Caco-2 (cell line): Measurements from ENCODE around the gene LIN37. TPM values are rescaled to one million over a fixed set of nuclear protein-coding genes. Genes with fewer than 3 reads are reported as not detected.

Source experiments
- BruUV-seq: library from RNA; stranded (reverse); fragments of 400-500 nt; replicated peaks from 2 replicates; lab custom pipeline; 2021; lab: Mats Ljungman, UMichigan
- CTCF ChIA-PET: fragments of 300-600 bp; sonication (Branson Sonifier 250); formaldehyde crosslinking; loops from one replicate; lab custom pipeline; 2022; ENCODE audit warnings: antibody characterized with exemption; lab: Charles Lee
- POLR2A ChIA-PET: fragments of 300-600 bp; sonication (Branson Sonifier 250); formaldehyde crosslinking; loops from one replicate; lab custom pipeline; 2022; ENCODE audit warnings: antibody characterized with exemption; lab: Charles Lee
- DNase-seq, 2 experiments: peaks; one replicate each; pipeline versions ENCODE4 v3.0.0 to v3.0.0-alpha.2; 2020 to 2022
- H3K27me3 ChIP-seq: replicated peaks from 2 replicates; pipeline ENCODE4 v1.6.0; 2011; ENCODE audit warnings: low read length; ENCODE audit not compliant: control insufficient read depth, insufficient read depth
- H3K36me3 ChIP-seq: 2 replicates; pipeline ENCODE4 v1.5.1; 2011; ENCODE audit warnings: low read length; ENCODE audit not compliant: control insufficient read depth, insufficient read depth
- H3K4me1 ChIP-seq: fragments of 250-450 bp; sonication (Bioruptor Pico); 2 replicates; pipeline ENCODE4 v1.5.1; 2020; ENCODE audit warnings: mild to moderate bottlenecking
- H3K4me3 ChIP-seq: 2 replicates; pipeline ENCODE4 v1.5.1; 2011; ENCODE audit warnings: low read depth, mild to moderate bottlenecking, control low read depth, low read length
- H3K9me3 ChIP-seq: fragments of 250-450 bp; sonication (Bioruptor Pico); 2 replicates; pipeline ENCODE4 v1.5.1; 2020; ENCODE audit warnings: mild to moderate bottlenecking, moderate library complexity
- H3K27ac Mint-ChIP-seq: one replicate; pipeline ENCODE4 v1.8.0; 2022; ENCODE audit warnings: mixed read lengths; ENCODE audit not compliant: unreplicated experiment
- H3K27me3 Mint-ChIP-seq: one replicate; pipeline ENCODE4 v1.8.0; 2022; ENCODE audit warnings: mixed read lengths; ENCODE audit not compliant: insufficient read depth, unreplicated experiment
- H3K36me3 Mint-ChIP-seq: one replicate; pipeline ENCODE4 v1.8.0; 2022; ENCODE audit warnings: mild to moderate bottlenecking, mixed read lengths; ENCODE audit not compliant: insufficient read depth, unreplicated experiment
- H3K4me1 Mint-ChIP-seq: one replicate; pipeline ENCODE4 v1.8.0; 2022; ENCODE audit warnings: low read depth, mixed read lengths; ENCODE audit not compliant: unreplicated experiment
- H3K4me3 Mint-ChIP-seq: one replicate; pipeline ENCODE4 v1.8.0; 2022; ENCODE audit warnings: mild to moderate bottlenecking, moderate library complexity, mixed read lengths; ENCODE audit not compliant: unreplicated experiment
- H3K9me3 Mint-ChIP-seq: one replicate; pipeline ENCODE4 v1.8.0; 2022; ENCODE audit warnings: mixed read lengths; ENCODE audit not compliant: unreplicated experiment
- CTCF ChIP-seq, 2 experiments: fragments of 200-600 bp in 1 of 2; IDR thresholded peaks; 1 replicate in 1 of 2; 2 replicates in 1 of 2; pipeline versions ENCODE4 v1.5.1 to v1.8.0; 2011 to 2022; ENCODE audit warnings: antibody characterized with exemption in 1 of 2, control low read depth in 1 of 2, inconsistent platforms in 1 of 2, low read depth in 1 of 2, low read length in 1 of 2, mild to moderate bottlenecking in 1 of 2, moderate library complexity in 1 of 2; ENCODE audit not compliant: insufficient read depth in 1 of 2, severe bottlenecking in 1 of 2, unreplicated experiment in 1 of 2
- intact Hi-C: fragments of 100-400 bp; cut with micrococcal nuclease; formaldehyde crosslinking; loops from one replicate; pipeline ENCODE4 v1.10.0; 2022; ENCODE audit not compliant: unreplicated experiment
- total RNA-seq: library from RNA; stranded (reverse); gene quantifications from 2 replicates; pipeline ENCODE4 v1.2.3, GENCODE V29; 2022

The LIN37 gene
- total RNA-seq, 1 experiment from 2014 or later, result 10.2 TPM

GRCh38 chr19:35750167-35750566 lies 1.8 kb downstream of the LIN37 start:
- Histone ChIP-seq H3K9me3 (no peaks in the 10 kb centered on the region), H3K4me1 (peaks cover 3% of the 10 kb centered on the region; the same call in 1 of the 2 replicates), H3K36me3 (no peaks in the 10 kb centered on the region), H3K4me3 (no peak overlapping the region), H3K27me3 (no peaks in the 10 kb centered on the region)
- Mint-ChIP-seq H3K9me3 (no peaks in the 10 kb centered on the region), H3K27ac (no peak overlapping the region), H3K27me3 (no peaks in the 10 kb centered on the region), H3K4me1 (peaks cover 18% of the 10 kb centered on the region), H3K36me3 (peaks cover 32% of the 10 kb centered on the region), H3K4me3 (peak overlapping the region; percentile 89)
- DNase-seq, result no peak
- POLR2A ChIA-PET, result no interaction called here
- CTCF ChIA-PET, result interaction anchor here (0.7 kb wide), 1 partner anchor 70 kb away, joined by 6 read pairs; no protein-coding TSS in a partner anchor
- no TSS peak for BruUV-seq
- intact Hi-C loops, result no loop called here
- TF ChIP-seq CTCF (IDR thresholded peaks at IDR 0.05; ENCODE audit: insufficient read depth in 1 of 2, low read depth in 1 of 2, low read length in 1 of 2, severe bottlenecking in 1 of 2, unreplicated experiment in 1 of 2), result no peak

- H3K9me3 Mint-ChIP-seq, result no peaks in the 10 kb centered on the region
- DNase-seq, result no peak
- Histone ChIP-seq H3K27me3 (no peaks in the 10 kb centered on the region), H3K4me3 (no peak overlapping the region), H3K9me3 (no peaks in the 10 kb centered on the region), H3K4me1 (peaks cover 6% of the 10 kb centered on the region), H3K36me3 (no peaks in the 10 kb centered on the region)
- H3K36me3 Mint-ChIP-seq, result peaks cover 34% of the 10 kb centered on the region
- intact Hi-C loops, result no loop called here
- ChIA-PET POLR2A (interaction anchor here (0.5 kb wide), 1 partner anchor 68 kb away, joined by 3 read pairs; no protein-coding TSS in a partner anchor), CTCF (no interaction called here)
- H3K4me3 Mint-ChIP-seq, result no peak overlapping the region
- peaks cover 24% of the 10 kb centered on the region for H3K4me1 Mint-ChIP-seq
- no TSS peak for BruUV-seq
- H3K27me3 Mint-ChIP-seq, result no peaks in the 10 kb centered on the region
- H3K27ac Mint-ChIP-seq, result no peak overlapping the region
- TF ChIP-seq CTCF (IDR thresholded peaks at IDR 0.05; ENCODE audit: insufficient read depth in 1 of 2, low read depth in 1 of 2, low read length in 1 of 2, severe bottlenecking in 1 of 2, unreplicated experiment in 1 of 2), result no peak
Observed at GRCh38 chr19:35751839-35752745, 3.7 kb downstream of the LIN37 start.

- Histone ChIP-seq H3K4me1 (peaks cover 7% of the 10 kb centered on the region), H3K36me3 (no peaks in the 10 kb centered on the region), H3K9me3 (no peaks in the 10 kb centered on the region), H3K27me3 (no peaks in the 10 kb centered on the region), H3K4me3 (no peak overlapping the region)
- H3K27me3 Mint-ChIP-seq, result no peaks in the 10 kb centered on the region
- BruUV-seq, result no TSS peak
- H3K4me1 Mint-ChIP-seq, result peaks cover 20% of the 10 kb centered on the region
- intact Hi-C loops, result no loop called here
- no peak overlapping the region for H3K27ac Mint-ChIP-seq
- DNase-seq, result no peak
- H3K36me3 Mint-ChIP-seq, result peaks cover 34% of the 10 kb centered on the region
- no peaks in the 10 kb centered on the region for H3K9me3 Mint-ChIP-seq
- ChIA-PET POLR2A (interaction anchor here (0.5 kb wide), 1 partner anchor 67 kb away, joined by 3 read pairs; no protein-coding TSS in a partner anchor), CTCF (no interaction called here)
- TF ChIP-seq CTCF (IDR thresholded peaks at IDR 0.05; ENCODE audit: insufficient read depth in 1 of 2, low read depth in 1 of 2, low read length in 1 of 2, severe bottlenecking in 1 of 2, unreplicated experiment in 1 of 2), result no peak
- H3K4me3 Mint-ChIP-seq, result no peak overlapping the region
Observed at GRCh38 chr19:35752746-35753350, 4.5 kb downstream of the LIN37 start.
